ENCODE results near the gene KIAA1671. TPM values are rescaled to one million over a fixed set of nuclear protein-coding genes. Genes with fewer than 3 reads are reported as not detected.

The KIAA1671 gene
- total RNA-seq, 1 donor from 2014 or later, result 46.7 TPM

GRCh38 chr22:24954114-24954463 lies 1.6 kb downstream of the KIAA1671 start:
- no peaks in the 10 kb centered on the region for H3K27me3 ChIP-seq
- H3K4me1 ChIP-seq, result peaks cover 7% of the 10 kb centered on the region
- intact Hi-C loops (cut with DNase I), result loop anchor here (5.0 kb wide), 1 partner anchor 93 kb away; no protein-coding TSS in a partner anchor
- peak overlapping the region; percentile 73 for H3K4me3 ChIP-seq
- H3K27ac ChIP-seq, result peak overlapping the region; percentile 84
- no peak for ATAC-seq
- no peaks in the 10 kb centered on the region for H3K36me3 ChIP-seq
- no peaks in the 10 kb centered on the region for H3K9me3 ChIP-seq
- DNase-seq, result no peak
- no peak for TF ChIP-seq CTCF (IDR thresholded peaks at IDR 0.05)

GRCh38 chr22:24954856-24955255 lies 2.3 kb downstream of the KIAA1671 start:
- H3K27me3 ChIP-seq, result no peaks in the 10 kb centered on the region
- ATAC-seq (no peak), DNase-seq (no peak)
- peaks cover 7% of the 10 kb centered on the region for H3K4me1 ChIP-seq
- H3K4me3 ChIP-seq, result no peak overlapping the region
- H3K36me3 ChIP-seq, result no peaks in the 10 kb centered on the region
- TF ChIP-seq CTCF (IDR thresholded peaks at IDR 0.05), result no peak
- intact Hi-C loops (cut with DNase I), result loop anchor here (5.0 kb wide), 1 partner anchor 92 kb away; no protein-coding TSS in a partner anchor
- H3K9me3 ChIP-seq, result no peaks in the 10 kb centered on the region
- H3K27ac ChIP-seq, result no peak overlapping the region

GRCh38 chr22:24957043-24957442 lies 4.5 kb downstream of the KIAA1671 start:
- intact Hi-C loops (cut with DNase I), result no loop called here
- Histone ChIP-seq H3K27ac (no peak overlapping the region), H3K27me3 (no peaks in the 10 kb centered on the region), H3K4me3 (no peak overlapping the region), H3K9me3 (no peaks in the 10 kb centered on the region), H3K4me1 (peaks cover 7% of the 10 kb centered on the region), H3K36me3 (no peaks in the 10 kb centered on the region)
- ATAC-seq (no peak), DNase-seq (no peak)
- TF ChIP-seq CTCF (IDR thresholded peaks at IDR 0.05), result no peak

- H3K9me3 ChIP-seq, result no peaks in the 10 kb centered on the region
- no peak for TF ChIP-seq CTCF (IDR thresholded peaks at IDR 0.05)
- ATAC-seq, result no peak
- H3K27ac ChIP-seq, result no peak overlapping the region
- H3K4me1 ChIP-seq, result peaks cover 6% of the 10 kb centered on the region
- intact Hi-C loops (cut with DNase I), result no loop called here
- DNase-seq, result no peak
- H3K36me3 ChIP-seq, result no peaks in the 10 kb centered on the region
- no peak overlapping the region for H3K4me3 ChIP-seq
- no peaks in the 10 kb centered on the region for H3K27me3 ChIP-seq
Observed at GRCh38 chr22:24961217-24961844, 8.8 kb downstream of the KIAA1671 start.

- Histone ChIP-seq H3K4me3 (no peak overlapping the region), H3K36me3 (no peaks in the 10 kb centered on the region), H3K4me1 (peaks cover 6% of the 10 kb centered on the region), H3K9me3 (no peaks in the 10 kb centered on the region), H3K27ac (no peak overlapping the region), H3K27me3 (no peaks in the 10 kb centered on the region)
- ATAC-seq (no peak), DNase-seq (no peak)
- TF ChIP-seq CTCF (IDR thresholded peaks at IDR 0.05), result no peak
- intact Hi-C loops (cut with DNase I), result no loop called here
Observed at GRCh38 chr22:24962094-24962493, 9.6 kb downstream of the KIAA1671 start.

- Histone ChIP-seq H3K36me3 (no peaks in the 10 kb centered on the region), H3K27ac (no peak overlapping the region), H3K4me1 (peaks cover 9% of the 10 kb centered on the region), H3K27me3 (no peaks in the 10 kb centered on the region), H3K9me3 (no peaks in the 10 kb centered on the region), H3K4me3 (no peak overlapping the region)
- no peak for TF ChIP-seq CTCF (IDR thresholded peaks at IDR 0.05)
- ATAC-seq, result no peak
- intact Hi-C loops (cut with DNase I), result no loop called here
- DNase-seq, result no peak
Observed at GRCh38 chr22:24962835-24963234, 10.3 kb downstream of the KIAA1671 start.
